DMS 273 treated with DMSO at 0.1 percent for 48 hours (cell line): Measurements from ENCODE around the gene IGHMBP2.

ENCODE experiments used
- DNase-seq: peaks from one replicate; lab custom pipeline; 2025; lab: John Stamatoyannopoulos, UW

The IGHMBP2 gene

DNA sequence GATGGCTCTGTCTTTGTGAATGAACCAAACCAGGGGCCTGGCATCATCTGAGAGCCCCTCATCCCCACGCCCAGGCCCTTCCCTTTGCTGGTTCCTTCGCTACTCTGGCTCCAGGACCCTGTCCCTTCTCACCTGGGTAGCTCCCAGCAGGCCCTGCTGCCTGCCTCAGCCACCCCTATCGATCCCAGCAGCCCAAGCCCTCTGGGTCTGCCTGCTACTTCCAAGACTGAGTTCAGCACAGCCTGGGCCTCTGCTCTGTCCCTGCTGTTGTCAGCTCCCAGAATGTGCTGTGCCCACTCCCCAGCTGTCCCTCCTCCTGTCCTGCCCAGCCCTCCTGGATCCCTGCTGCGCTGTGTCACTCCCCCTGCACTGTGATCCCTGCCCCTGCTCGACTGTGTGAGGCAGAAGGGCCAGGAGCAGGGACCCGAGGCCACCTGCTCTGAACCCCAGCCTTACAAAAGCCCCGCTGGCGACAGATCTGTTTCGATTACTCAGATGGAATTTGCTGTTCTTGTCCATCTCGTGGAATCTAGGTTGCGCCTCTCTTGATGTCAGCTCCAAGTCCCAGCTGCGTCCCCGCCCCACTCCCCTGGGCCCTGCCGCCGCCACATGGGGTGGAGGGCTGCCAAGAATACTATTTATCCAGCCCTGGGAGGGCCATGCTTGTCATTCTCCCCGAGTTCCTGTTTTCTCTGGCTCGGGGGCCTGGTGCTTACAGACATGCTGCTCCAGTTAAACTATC is 13.0 kb upstream of the IGHMBP2 start:
- no peak for DNase-seq

DNA sequence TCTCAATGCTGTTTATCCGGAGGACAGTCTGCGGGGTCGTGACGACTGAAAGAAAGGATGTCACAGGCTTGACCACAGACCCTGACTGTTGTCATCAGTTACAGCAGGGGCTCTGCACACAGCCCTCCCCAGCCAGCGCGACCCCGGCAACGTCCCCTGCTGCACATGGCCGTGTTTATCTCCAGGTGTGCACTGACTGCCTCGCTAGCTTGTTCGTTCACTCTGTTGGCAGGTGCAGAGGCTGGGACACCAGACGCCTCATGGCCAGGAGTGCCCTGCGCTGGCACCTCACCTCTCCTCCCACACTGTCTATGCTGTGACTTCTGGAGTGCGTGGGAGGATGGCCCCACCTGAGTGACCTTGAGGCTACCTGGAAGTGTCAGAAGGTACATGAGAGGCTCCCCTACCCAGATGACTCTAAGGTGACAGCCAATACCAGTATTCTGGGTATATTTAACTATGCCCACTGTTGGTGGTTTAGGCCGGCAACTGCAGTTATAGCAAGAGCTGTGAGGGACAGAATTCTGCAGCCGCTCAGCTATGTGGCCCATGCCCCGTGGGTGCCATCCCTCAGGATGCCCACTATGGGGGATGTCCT is 12.2 kb upstream of the IGHMBP2 start:
- DNase-seq = no peak

DNA sequence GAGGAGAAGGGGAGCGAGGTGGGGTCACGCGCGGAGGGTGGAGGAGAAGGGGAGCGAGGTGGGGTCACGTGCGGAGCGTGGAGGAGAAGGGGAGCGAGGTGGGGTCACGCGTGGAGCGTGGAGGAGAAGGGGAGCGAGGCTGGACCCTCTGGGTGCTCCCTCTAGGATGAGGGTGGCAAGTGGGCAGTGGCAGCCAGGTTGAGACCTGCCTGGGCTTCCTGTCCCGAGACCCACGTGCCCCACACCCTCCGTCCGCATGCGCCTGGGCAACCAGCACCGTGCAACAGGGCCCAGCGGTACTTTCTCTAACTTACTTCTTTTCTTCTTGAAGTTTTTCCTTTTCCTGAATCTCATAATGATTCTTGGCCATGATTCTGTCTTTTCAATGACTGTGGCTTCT is 11.1 kb upstream of the IGHMBP2 start:
- DNase-seq = no peak

DNA sequence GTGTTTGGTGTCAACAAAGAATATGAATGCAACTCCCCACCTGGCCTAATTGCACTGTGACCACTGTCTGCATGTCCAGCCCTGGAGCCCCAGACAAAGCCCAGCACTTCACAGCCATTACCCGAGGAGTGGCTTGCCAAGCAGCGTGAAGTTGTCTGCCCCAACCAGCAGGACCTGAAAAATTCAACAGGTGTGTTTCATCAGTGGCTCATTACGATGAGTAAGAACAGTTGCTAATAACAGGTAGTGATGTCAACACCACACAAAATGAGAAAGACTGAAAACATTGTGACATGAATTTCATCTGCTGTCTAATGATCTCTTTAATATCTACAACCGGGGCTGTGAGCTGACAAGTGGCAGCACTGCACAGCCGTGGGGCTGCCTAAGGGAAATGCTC is 10.4 kb upstream of the IGHMBP2 start:
- no peak for DNase-seq

DNA sequence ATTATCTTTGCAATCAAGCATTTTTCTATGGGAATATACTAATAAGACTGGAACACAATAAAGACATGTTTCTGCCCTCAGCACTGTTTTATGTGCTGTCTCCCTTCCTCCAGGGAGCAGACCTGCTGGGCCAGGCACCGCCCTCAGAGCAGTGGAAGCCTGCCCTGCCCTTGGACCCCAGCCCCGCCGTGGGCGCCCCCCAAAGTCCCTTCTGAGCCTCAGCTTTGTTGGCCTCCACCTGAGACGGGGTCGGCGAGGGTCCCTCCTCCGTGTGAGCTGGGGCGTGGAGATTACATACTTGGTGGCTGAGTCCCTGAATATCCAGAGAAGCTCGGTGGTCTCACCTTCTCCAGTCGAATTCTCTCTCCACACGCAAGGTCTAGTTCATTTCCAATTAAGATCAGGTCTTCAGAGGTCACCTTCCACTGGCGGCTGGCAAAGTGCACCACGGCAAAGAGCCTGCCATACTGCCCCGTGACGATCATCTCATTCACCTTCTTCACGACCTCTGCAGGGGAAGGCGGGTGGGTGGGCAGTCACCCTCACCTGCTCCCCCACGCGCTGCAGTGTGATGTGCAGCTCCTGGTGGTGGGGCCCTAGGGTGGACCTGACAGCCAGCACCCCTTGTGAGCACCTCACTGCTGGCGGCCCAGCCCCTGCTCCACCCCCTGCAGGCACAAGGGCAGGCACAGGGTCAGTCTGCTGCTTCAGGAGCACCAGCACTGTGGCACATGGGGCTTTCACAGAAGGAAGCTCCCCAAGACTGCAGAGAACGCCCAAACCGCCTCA is 7.3 kb upstream of the IGHMBP2 start:
- DNase-seq = no peak

DNA sequence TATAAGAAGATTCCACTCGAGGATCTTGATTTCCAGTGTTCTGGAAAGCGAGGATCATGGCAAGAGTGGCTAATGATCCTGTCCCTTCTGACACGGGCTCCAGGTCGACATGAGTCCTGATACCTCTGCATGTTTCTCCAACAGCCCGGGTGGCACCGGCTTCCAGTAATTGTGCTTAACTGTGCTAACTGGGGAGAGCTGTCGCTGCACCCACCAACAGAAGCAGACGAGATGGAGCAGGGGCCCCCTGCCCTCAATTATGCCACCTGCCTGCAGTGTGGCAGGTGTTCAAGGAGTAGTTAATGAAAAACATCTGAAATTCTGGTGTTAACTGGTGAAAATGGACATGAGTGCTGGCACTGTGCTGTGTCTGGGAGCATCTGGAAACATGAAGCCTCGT is 6.2 kb upstream of the IGHMBP2 start:
- no peak for DNase-seq

DNA sequence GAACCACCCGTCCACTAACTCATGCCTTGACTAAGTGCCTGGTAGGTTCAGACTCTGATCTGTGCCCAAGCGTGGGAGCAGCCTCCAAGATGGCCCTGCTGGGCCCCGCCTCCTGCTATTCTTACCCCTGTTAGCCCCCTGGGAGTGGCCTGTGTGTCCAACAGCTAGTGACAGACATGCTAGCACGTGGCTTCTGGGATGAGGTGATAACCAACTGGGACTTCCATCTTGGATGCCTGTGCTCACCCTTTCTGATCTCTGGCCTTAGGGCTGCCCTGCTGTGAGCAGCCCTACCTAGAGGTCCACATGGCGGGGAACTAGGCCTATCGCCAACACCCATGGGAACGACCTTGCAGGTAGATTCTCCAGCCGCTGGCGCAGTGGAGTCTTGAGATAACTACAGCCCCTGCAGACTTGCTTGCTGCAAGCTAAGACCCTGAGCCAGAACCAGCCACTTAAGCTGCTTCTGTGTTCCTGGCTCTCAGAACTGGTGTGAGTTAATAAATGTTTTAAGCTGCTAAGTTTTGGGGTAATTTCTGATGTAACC is 2.8 kb upstream of the IGHMBP2 start:
- no peak for DNase-seq

DNA sequence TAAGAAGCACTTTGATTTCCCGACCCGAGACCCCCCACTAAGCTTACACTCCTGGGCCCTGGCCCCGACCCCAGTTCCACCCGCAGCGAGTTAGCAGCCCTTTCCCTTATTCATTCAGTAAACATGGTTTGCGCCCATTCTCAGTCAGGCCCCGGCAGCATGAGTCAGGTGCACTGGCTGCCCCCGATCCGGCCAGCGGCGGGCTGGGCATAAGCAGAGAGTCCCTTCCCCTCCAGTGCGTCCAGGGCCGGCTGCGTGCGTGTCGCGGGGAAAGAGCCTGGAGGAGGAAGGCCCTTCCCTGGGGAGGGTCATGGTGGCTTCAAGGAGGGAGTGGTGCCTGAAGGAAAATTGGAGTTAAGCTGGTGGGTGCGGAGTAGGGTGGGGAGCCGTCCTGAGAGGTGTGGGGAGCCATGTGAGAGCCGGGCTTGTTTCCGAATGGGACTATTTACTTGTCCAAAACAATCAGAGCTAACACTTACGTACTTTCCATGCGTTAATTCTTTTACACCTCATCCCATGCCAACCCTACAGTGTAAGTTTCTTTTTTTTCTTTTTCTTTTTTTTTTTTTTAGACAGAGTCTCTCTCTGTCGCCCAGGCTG is 657 bp downstream of the IGHMBP2 start:
- no peak for DNase-seq

DNA sequence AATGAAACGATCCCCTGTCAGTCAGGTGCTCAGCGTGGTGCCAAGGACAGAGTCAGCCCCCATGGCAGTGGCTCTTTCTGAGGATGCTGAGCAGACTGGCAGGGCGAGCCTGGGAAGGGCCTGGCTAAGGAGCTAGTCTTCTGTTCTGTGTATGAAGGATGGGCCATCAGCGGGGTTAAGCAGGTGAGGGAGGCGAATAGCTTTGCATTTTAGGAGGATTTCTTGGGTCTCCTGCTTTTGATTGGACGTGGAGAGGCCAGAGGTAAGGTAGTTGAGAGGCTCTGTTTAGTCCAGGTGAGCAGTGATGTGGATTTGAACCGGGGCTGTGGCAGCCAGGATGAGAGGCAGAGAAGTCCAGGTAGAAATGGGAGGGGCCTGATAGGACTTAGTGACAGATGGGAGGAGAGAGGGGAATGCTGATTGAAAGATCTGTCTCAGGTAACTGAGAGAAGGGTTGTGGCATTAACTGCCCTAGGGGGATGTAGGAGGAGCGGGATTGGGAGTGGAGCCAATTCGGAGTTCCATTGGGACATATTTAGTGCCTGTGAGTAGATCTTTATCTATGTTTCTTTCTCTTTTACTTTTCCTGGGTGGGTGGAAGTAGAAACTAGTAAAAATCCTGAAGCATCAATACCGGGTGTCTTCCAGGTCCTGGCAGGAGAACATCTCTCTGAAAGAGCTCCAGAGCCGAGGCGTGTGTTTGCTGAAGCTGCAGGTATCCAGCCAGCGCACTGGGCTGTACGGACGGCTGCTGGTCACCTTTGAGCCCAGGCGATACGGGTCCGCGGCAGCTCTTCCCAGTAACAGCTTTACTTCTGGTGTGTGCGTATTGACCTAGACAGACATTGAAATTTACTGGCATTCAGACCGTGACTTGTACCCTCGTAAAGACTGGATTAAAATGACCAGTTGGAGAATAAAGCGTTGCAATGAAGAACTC is 2.0 kb downstream of the IGHMBP2 start:
- no peak for DNase-seq

DNA sequence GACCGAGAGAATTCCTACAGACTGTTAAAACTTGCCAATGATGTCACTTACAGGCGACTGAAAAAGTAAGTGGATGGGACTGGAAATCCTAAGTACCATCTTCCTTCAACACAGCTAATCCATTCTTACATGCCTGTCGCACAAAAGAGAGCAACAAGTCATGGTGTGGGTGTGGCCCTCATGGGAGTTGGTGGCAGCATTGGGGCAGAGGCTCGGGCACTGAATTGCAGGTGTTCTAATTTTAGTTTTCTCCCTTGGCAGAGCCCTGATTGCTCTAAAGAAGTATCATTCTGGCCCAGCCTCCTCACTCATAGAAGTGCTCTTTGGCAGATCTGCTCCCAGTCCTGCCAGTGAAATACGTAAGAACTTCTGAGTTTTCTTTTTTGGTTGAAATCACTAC is 4.6 kb downstream of the IGHMBP2 start:
- no peak for DNase-seq

DNA sequence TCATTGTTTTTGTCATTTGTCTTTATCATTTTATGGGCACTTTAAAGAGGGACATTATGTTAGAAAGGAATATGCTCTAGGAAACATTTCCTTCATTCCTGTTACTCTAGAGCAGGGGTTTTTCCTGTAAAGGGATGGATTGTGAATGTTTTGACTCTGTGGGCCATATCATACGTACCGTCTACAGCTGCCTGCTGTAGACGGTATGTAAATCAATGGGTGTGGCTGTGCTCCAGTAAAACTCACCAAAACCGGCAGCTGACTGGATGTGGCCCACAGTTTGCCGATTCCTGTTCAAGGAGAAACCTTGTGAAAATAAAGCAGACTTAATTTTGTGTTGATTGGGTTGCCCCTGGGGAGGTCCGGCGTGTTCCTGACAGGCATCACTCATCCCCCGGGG is 7.3 kb downstream of the IGHMBP2 start:
- no peak for DNase-seq

DNA sequence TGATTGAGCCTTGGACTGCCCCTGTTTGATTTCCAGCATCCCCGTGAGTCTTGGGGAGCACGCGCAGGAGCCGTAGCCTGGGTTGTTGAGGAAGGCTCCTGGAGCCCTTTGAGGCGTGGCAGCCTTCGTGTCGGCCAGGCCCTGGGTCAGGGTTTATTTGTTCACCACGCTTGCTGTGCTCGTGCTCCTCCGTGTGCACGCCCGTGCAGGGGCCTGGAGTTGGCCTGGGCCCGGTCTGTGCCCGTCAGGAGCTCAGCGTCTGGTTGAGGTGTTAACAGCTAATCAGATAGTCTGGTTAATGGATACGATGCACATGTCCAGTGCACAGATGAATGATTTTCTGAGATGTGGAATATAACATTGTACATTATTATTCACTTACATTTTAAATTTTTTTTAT is 8.0 kb downstream of the IGHMBP2 start:
- DNase-seq = no peak

DNA sequence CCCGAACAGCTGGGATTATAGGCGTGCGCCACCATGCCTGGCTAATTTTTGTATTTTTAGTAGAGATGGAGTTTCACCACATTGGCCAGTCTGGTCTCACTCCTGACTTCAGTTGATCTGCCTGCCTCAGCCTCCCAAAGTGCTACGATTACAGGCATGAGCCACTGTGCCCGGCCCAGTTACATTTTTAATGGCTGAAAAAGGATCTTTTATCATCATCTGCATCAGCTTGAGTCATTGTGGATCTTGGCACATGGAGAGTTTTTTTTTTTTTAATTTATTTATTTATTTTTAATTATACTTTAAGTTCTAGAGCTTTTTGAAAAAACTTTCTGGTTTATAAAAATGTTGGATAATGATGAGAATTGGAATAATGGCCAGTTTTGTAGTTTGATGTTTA is 8.6 kb downstream of the IGHMBP2 start:
- no peak for DNase-seq

DNA sequence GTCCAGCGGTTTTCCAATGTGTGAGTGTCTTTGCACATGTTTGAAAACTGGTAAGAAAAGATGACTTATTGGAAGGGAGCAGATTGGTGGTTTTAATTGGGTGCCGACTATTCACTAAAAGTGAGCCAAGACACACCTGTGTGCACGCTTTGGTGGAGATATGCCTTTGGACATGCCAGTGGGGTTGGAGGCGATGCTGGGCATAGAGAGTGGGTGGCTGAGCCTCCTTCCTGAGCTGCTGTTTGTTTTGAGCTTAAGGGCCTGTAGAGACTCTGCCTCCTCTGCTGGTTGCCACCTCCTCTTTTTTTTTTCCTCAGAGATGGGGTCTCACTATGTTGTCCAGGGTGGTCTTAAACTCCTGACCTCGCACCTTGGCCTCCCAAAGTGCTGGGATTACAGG is 9.5 kb downstream of the IGHMBP2 start:
- no peak for DNase-seq

DNA sequence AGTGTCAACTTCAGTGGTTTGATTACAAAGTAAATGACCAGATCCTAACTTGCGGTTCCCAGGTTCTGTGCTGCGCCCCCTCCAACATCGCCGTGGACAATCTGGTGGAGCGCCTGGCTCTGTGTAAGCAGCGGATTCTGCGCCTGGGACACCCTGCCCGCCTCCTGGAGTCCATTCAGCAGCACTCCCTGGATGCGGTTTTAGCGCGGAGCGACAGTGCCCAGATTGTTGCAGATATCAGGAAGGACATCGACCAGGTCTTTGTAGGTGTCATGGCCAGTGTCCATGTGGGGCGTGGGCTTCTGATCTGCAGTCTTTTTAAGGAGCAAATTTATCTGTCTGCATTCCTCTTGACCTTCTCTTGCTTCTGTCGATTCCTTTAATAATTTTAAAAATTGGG is 11.1 kb downstream of the IGHMBP2 start:
- DNase-seq = no peak

DNA sequence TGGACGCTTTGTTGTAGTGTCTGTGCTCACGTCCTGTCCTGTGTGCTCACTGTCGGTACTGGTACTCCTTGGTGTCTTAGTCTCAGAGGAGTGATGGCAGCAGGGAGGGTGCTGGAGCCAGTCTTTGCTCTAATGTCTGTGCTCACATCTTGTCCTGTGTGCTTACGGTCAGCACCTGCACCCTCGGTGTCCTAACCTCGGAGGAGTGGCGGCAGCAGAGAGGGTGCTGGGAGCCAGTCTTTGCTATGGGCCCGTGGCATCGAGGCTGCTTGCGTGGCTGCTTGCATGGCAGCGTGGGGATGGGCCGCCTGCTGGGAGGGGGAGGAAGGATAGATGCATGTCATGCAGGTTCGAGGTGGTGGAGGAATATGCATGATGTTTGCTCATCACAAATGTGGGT is 12.7 kb downstream of the IGHMBP2 start:
- DNase-seq = no peak

DNA sequence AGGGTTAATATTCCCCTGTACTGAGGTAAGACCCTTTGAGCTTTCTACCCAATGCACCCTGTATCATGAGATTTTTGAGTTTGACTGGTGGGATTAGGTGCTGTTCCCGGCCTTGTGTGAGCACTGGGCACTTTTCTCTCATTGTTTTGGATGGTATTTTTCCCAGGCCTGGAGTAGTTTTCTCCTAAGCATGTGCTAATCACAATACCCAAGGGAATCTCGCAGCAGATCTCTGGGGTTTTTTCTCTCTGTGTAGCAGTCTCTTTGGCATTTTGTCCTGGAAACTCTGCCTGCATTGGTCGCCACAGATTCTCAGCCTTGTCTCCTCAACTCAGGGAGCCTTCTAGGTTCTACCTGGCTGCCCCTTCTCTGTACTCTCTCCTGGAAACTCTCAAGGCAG is 19.9 kb downstream of the IGHMBP2 start:
- no peak for DNase-seq

DNA sequence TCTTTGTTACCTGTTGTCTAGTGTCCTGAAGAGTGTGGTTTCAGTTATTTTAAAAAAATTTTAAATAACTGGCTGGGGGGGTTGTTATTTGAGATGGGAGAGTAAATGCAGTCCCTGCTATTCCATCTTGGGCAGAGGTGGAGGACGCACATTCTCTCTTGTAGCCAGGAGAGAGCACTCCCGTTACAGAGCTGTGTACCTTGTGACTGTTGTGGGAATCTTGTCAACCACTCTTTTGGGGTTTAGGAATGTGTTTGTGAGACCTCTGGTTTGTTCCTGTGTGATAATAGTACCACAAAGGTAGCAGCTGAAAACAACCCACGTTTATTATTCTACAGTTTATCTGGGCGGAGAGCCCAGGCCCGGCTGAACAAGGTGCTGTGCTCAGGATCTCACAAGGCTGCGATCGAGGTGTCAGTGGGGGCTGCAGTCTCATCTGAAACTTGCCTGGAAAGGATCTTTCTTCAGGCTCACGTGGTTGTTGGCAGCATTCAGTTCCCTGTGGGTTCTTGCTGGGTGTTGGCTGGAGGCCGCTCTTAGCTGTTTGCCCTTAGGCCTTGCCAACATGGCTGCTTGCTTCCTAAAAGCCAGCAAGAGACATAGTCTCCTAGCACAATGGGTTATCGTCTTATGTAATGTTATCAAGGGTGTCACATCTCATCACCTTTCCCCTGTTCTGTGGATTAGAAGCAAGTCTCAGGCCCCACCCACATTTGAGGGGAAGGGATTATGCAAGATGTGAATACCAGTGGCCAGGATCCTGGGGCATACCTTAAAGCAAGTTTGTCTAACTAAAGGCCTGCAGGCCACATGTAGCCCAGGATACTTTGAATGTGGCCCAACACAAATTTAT is 20.6 kb downstream of the IGHMBP2 start:
- no peak for DNase-seq

DNA sequence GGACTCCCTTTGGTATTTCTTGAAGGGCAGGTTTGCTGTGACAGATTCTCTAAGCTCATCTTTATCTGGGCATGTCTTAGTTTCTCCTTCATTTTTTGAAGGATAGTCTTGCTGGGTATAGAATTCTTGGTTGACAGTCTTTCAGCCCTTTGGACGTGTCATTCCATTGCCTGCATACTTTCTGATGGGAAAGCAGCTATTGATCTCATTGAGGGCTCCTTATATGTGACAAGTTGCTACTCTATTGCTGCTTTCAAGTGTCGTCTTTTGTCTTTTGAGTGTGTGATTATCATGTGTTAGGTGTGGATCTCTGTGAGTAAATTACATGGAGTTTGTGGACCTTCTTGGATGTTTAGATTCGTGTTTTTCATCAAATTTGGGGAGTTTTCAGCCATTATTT is 21.9 kb downstream of the IGHMBP2 start:
- no peak for DNase-seq

DNA sequence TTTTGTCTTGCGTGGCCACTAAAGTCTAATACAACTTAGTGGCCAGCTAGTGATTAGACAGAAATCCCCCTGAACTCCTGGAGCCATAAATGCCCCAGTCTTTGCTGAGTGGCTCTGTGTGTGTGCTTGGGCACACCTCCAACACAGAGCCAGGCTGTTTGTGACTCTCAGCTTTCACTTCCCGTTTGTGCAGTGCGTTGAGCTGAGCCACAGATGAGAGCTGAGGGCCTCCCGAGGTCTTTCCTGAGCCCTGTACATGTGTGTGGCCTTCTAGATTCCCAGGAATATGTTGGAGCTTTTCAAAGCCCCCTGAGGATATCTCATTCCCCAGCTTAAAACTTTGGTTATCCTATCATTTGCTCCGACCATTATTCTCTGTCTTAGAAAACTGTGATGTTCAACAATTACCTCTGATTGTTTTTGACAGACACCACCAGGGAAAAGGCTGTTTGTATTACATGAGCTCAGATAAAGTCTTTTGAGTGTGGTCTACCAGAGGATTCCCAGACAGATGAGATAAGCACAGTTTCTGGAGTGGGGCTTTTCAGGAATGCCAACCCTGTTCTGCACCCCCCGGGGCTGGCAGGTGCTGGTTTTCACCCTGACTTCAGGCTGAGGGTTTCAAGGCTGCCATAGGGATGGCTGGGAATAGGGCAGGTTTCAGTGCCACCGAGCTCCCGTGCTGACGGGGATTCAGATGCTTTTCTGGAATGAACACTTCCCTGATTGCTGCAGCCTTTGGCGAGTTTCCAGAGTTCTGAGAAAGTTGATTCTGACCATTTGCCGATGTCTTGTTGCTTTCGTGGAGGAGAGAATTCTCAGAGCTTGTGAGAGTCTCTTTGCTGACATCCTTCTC is 23.8 kb downstream of the IGHMBP2 start:
- no peak for DNase-seq
